EL (cell line): ENCODE measurements around the gene PLEKHM1.

Source experiments
- DNase-seq: peaks from one replicate; pipeline ENCODE4 v3.0.0-alpha.2; 2016

Gene PLEKHM1

GRCh38 chr17:45425125-45425983 lies 65.2 kb downstream of the PLEKHM1 start:
- DNase-seq, result peak; percentile 80

- no peak for DNase-seq
These were observed 65.8 kb downstream of the PLEKHM1 start for GRCh38 chr17:45424769-45425124.

GRCh38 chr17:45423975-45424335 lies 66.6 kb downstream of the PLEKHM1 start:
- DNase-seq, result no peak

- DNase-seq, result no peak
These were observed 67.1 kb downstream of the PLEKHM1 start for GRCh38 chr17:45423304-45423974.

GRCh38 chr17:45414990-45415881 lies 75.3 kb downstream of the PLEKHM1 start:
- no peak for DNase-seq

- no peak for DNase-seq
These were observed 77.0 kb downstream of the PLEKHM1 start for GRCh38 chr17:45413498-45413923.

- no peak for DNase-seq
These were observed 79.0 kb downstream of the PLEKHM1 start for GRCh38 chr17:45411348-45412105.

- no peak for DNase-seq
These were observed 80.1 kb downstream of the PLEKHM1 start for GRCh38 chr17:45410144-45411091.

- no peak for DNase-seq
These were observed 80.9 kb downstream of the PLEKHM1 start for GRCh38 chr17:45409659-45410076.

GRCh38 chr17:45408611-45409421 lies 81.7 kb downstream of the PLEKHM1 start:
- no peak for DNase-seq

GRCh38 chr17:45406107-45406506 lies 84.4 kb downstream of the PLEKHM1 start:
- DNase-seq, result no peak

- DNase-seq, result peak; percentile 45
These were observed 85.1 kb downstream of the PLEKHM1 start for GRCh38 chr17:45405250-45406086.

GRCh38 chr17:45404870-45405249 lies 85.7 kb downstream of the PLEKHM1 start:
- no peak for DNase-seq

GRCh38 chr17:45403906-45404490 lies 86.5 kb downstream of the PLEKHM1 start:
- no peak for DNase-seq

- no peak for DNase-seq
These were observed 87.6 kb downstream of the PLEKHM1 start for GRCh38 chr17:45402916-45403315.

- DNase-seq, result no peak
These were observed 91.7 kb downstream of the PLEKHM1 start for GRCh38 chr17:45398800-45399199.

- no peak for DNase-seq
These were observed 92.7 kb downstream of the PLEKHM1 start for GRCh38 chr17:45397796-45398195.

- DNase-seq, result no peak
These were observed 93.9 kb downstream of the PLEKHM1 start for GRCh38 chr17:45396496-45397205.
